NCI-H345 (cell line): ENCODE data around the gene HOXB7.

Experiments used
- DNase-seq: peaks from one replicate; lab custom pipeline; 2025; lab: John Stamatoyannopoulos, UW

Gene HOXB7

GRCh38 chr17:48609033-48609432 is 1.8 kb downstream of the HOXB7 start:
- DNase-seq: no peak

GRCh38 chr17:48608494-48608834 is 2.4 kb downstream of the HOXB7 start:
- DNase-seq: no peak

- no peak for DNase-seq
Measured at GRCh38 chr17:48606892-48607614, 3.8 kb downstream of the HOXB7 start.

GRCh38 chr17:48605991-48606891 is 4.6 kb downstream of the HOXB7 start:
- DNase-seq: no peak

GRCh38 chr17:48605409-48605919 is 5.4 kb downstream of the HOXB7 start:
- DNase-seq: no peak

- DNase-seq: no peak
Measured at GRCh38 chr17:48604770-48605329, 6.0 kb downstream of the HOXB7 start, which contains the start of gene HOXB6. Gene HOXB6, minus strand, starts transcription at chr17:48604986. Its CDS starts 6,836 bp downstream, at chr17:48598150.

GRCh38 chr17:48603959-48604769 is 6.7 kb downstream of the HOXB7 start:
- no peak for DNase-seq

GRCh38 chr17:48601539-48602425 is 9.0 kb downstream of the HOXB7 start:
- no peak for DNase-seq

- DNase-seq: no peak
Measured at GRCh38 chr17:48601207-48601538, 9.6 kb downstream of the HOXB7 start.

GRCh38 chr17:48600244-48601098 is 10.3 kb downstream of the HOXB7 start:
- no peak for DNase-seq

GRCh38 chr17:48599354-48599753 is 11.5 kb downstream of the HOXB7 start:
- no peak for DNase-seq

- DNase-seq: no peak
Measured at GRCh38 chr17:48598736-48599135, 12.1 kb downstream of the HOXB7 start.

- no peak for DNase-seq
Measured at GRCh38 chr17:48597778-48598631, 12.8 kb downstream of the HOXB7 start.

GRCh38 chr17:48597528-48597777 is 13.4 kb downstream of the HOXB7 start:
- no peak for DNase-seq

- no peak for DNase-seq
Measured at GRCh38 chr17:48596735-48597527, 13.9 kb downstream of the HOXB7 start.

GRCh38 chr17:48596000-48596734 is 14.7 kb downstream of the HOXB7 start:
- DNase-seq: no peak

GRCh38 chr17:48595278-48595999 is 15.4 kb downstream of the HOXB7 start:
- no peak for DNase-seq
